H1 (cell line): ENCODE data around the gene PTPN7. TPM values are rescaled to one million over a fixed set of nuclear protein-coding genes. Genes with fewer than 3 reads are reported as not detected.
A peak's percentile ranks its signal among the peaks of the same experiment; 100 is the strongest.

ENCODE experiments used
- CTCF ChIA-PET: fragments of 300-600 bp; sonication (Branson Sonifier 250); formaldehyde crosslinking; loops from one replicate; lab custom pipeline; 2021; ENCODE audit not compliant: partially characterized antibody; lab: Charles Lee
- POLR2A ChIA-PET: fragments of 300-600 bp; sonication (Branson Sonifier 250); formaldehyde crosslinking; loops from one replicate; lab custom pipeline; 2021; ENCODE audit warnings: inconsistent platforms; ENCODE audit not compliant: partially characterized antibody; lab: Charles Lee
- DNase-seq, 2 experiments: peaks; one replicate each; pipeline versions ENCODE4 v3.0.0 to v3.0.0-alpha.2; 2010 to 2022; ENCODE audit warnings: low spot score in 2 of 2, low read depth in 1 of 2, mixed read lengths in 1 of 2
- FAIRE-seq: peaks from 2 replicates; lab custom pipeline; 2011; peaks lifted over from hg19 to GRCh38; lab: Jason Lieb, UNC
- H2AFZ ChIP-seq: 2 replicates; pipeline ENCODE4 v1.8.1; 2012; ENCODE audit warnings: low read length, inconsistent platforms
- H2AK5ac ChIP-seq: 2 replicates; pipeline ENCODE4 v1.6.1; 2013; ENCODE audit warnings: low read depth, low read length
- H2BK120ac ChIP-seq: replicated peaks from 2 replicates; pipeline ENCODE3; 2013; ENCODE audit warnings: low read depth, low read length, inconsistent platforms
- H2BK12ac ChIP-seq: 2 replicates; pipeline ENCODE4 v1.6.1; 2013; ENCODE audit warnings: low read depth, low read length
- H2BK15ac ChIP-seq: 2 replicates; pipeline ENCODE4 v1.6.1; 2013; ENCODE audit warnings: low read length
- H2BK20ac ChIP-seq: 2 replicates; pipeline ENCODE4 v1.6.1; 2013; ENCODE audit warnings: low read length
- H2BK5ac ChIP-seq: 2 replicates; pipeline ENCODE4 v1.6.1; 2013; ENCODE audit warnings: low read depth, low read length
- H3K14ac ChIP-seq: 2 replicates; pipeline ENCODE4 v1.6.1; 2013; ENCODE audit warnings: inconsistent platforms; ENCODE audit not compliant: insufficient read length
- H3K18ac ChIP-seq: 2 replicates; pipeline ENCODE4 v1.6.1; 2013; ENCODE audit warnings: low read length; ENCODE audit errors: extremely low read depth
- H3K23ac ChIP-seq: 2 replicates; pipeline ENCODE4 v1.6.1; 2013; ENCODE audit warnings: inconsistent platforms; ENCODE audit not compliant: insufficient read length
- H3K23me2 ChIP-seq: 2 replicates; pipeline ENCODE4 v1.6.1; 2013; ENCODE audit warnings: low read depth, low read length
- H3K27ac ChIP-seq: 2 replicates; pipeline ENCODE4 v1.6.1; 2011; ENCODE audit warnings: low read depth, low read length, inconsistent platforms
- H3K27me3 ChIP-seq, 4 experiments: replicated peaks in 1 of 4; 1 replicate in 1 of 4; 2 replicates in 3 of 4; pipeline versions ENCODE4 v1.6.1 to v1.8.1; 2011 to 2013; ENCODE audit warnings: low read length in 3 of 4, mild to moderate bottlenecking in 3 of 4, inconsistent platforms in 2 of 4, mixed read lengths in 2 of 4, moderate library complexity in 1 of 4; ENCODE audit not compliant: control insufficient read depth in 3 of 4, insufficient read depth in 3 of 4; ENCODE audit errors: extremely low read depth in 1 of 4
- H3K36me3 ChIP-seq, 4 experiments: 2 replicates each; pipeline versions ENCODE4 v1.6.1 to v1.8.1; 2011 to 2013; ENCODE audit warnings: mild to moderate bottlenecking in 4 of 4, low read length in 3 of 4, moderate library complexity in 2 of 4, control low read depth in 1 of 4, inconsistent platforms in 1 of 4; ENCODE audit not compliant: insufficient read depth in 4 of 4, control insufficient read depth in 2 of 4
- H3K4ac ChIP-seq: replicated peaks from 2 replicates; pipeline ENCODE3; 2013; ENCODE audit warnings: low read length, low read depth, mixed read lengths, inconsistent platforms; ENCODE audit not compliant: insufficient read length
- H3K4me1 ChIP-seq, 4 experiments: replicated peaks in 1 of 4; 1 replicate in 1 of 4; 2 replicates in 3 of 4; pipeline versions ENCODE4 v1.6.1 to v1.8.1; 2011 to 2013; ENCODE audit warnings: low read length in 3 of 4, inconsistent platforms in 2 of 4, mixed read lengths in 1 of 4; ENCODE audit not compliant: insufficient read depth in 4 of 4, control insufficient read depth in 3 of 4
- H3K4me2 ChIP-seq, 2 experiments: 2 replicates each; pipeline versions ENCODE4 v1.6.1 to v1.8.1; 2011 to 2013; ENCODE audit warnings: low read depth in 2 of 2, low read length in 2 of 2, control low read depth in 1 of 2, inconsistent platforms in 1 of 2, mild to moderate bottlenecking in 1 of 2; ENCODE audit not compliant: insufficient read depth in 1 of 2
- H3K4me3 ChIP-seq, 4 experiments: fragments of 200-600, 300-600 bp in 1 of 4; sonication (generic), shearing (Covaris generic), sonication (Bioruptor Twin) in 1 of 4; 2 replicates each; pipeline versions ENCODE4 v1.5.1 to v1.8.1; 2011 to 2016; ENCODE audit warnings: low read length in 4 of 4, low read depth in 3 of 4, control low read depth in 2 of 4, inconsistent platforms in 2 of 4, mild to moderate bottlenecking in 2 of 4, mixed read lengths in 1 of 4, moderate library complexity in 1 of 4; ENCODE audit not compliant: insufficient read depth in 2 of 4; ENCODE audit errors: extremely low read depth in 1 of 4
- H3K56ac ChIP-seq: replicated peaks from 2 replicates; pipeline ENCODE3; 2013; ENCODE audit warnings: low read depth, mild to moderate bottlenecking, mixed read lengths, low read length, inconsistent platforms; ENCODE audit not compliant: insufficient read length
- H3K79me1 ChIP-seq: 2 replicates; pipeline ENCODE4 v1.6.1; 2013; ENCODE audit warnings: low read depth, low read length, control low read depth
- H3K79me2 ChIP-seq, 2 experiments: 2 replicates each; pipeline versions ENCODE4 v1.6.1 to v1.8.1; 2012 to 2013; ENCODE audit warnings: low read length in 2 of 2, mild to moderate bottlenecking in 2 of 2, inconsistent platforms in 1 of 2; ENCODE audit not compliant: insufficient read depth in 2 of 2, control insufficient read depth in 1 of 2
- H3K9ac ChIP-seq, 4 experiments: replicated peaks in 1 of 4; 1 replicate in 1 of 4; 2 replicates in 3 of 4; pipeline versions ENCODE4 v1.6.1 to v1.8.1; 2011 to 2013; ENCODE audit warnings: low read depth in 3 of 4, low read length in 3 of 4, control low read depth in 2 of 4, mild to moderate bottlenecking in 2 of 4, moderate library complexity in 2 of 4, inconsistent platforms in 1 of 4; ENCODE audit errors: extremely low read depth in 1 of 4
- H3K9me3 ChIP-seq, 2 experiments: 2 replicates each; pipeline versions ENCODE4 v1.6.1 to v1.8.1; 2012 to 2013; ENCODE audit warnings: mild to moderate bottlenecking in 2 of 2, moderate library complexity in 2 of 2, control low read depth in 1 of 2, inconsistent platforms in 1 of 2, low read depth in 1 of 2, low read length in 1 of 2, mixed read lengths in 1 of 2; ENCODE audit not compliant: insufficient read depth in 2 of 2
- H4K20me1 ChIP-seq, 2 experiments: replicated peaks in 1 of 2; 2 replicates each; pipeline versions ENCODE3 to v1.8.1; 2011 to 2013; ENCODE audit warnings: inconsistent platforms in 2 of 2, low read length in 2 of 2, mild to moderate bottlenecking in 1 of 2; ENCODE audit not compliant: insufficient read depth in 2 of 2, control insufficient read depth in 1 of 2
- H4K5ac ChIP-seq: 2 replicates; pipeline ENCODE4 v1.6.1; 2013; ENCODE audit warnings: low read length, low read depth, mixed read lengths, inconsistent platforms; ENCODE audit not compliant: insufficient read length
- H4K8ac ChIP-seq: 2 replicates; pipeline ENCODE4 v1.8.0; 2013; ENCODE audit warnings: mild to moderate bottlenecking, moderate library complexity, low read length, inconsistent platforms; ENCODE audit not compliant: insufficient read depth; ENCODE audit errors: extremely low read depth
- H4K91ac ChIP-seq: replicated peaks from 2 replicates; pipeline ENCODE3; 2013; ENCODE audit warnings: low read length, mixed read lengths, inconsistent platforms; ENCODE audit not compliant: insufficient read length
- GTF2F1 ChIP-seq: IDR thresholded peaks from 2 replicates; pipeline ENCODE4 v1.6.1; 2012; ENCODE audit warnings: low read depth, low read length, improper control_type of control experiment, borderline replicate concordance
- TEAD4 ChIP-seq: IDR thresholded peaks from 2 replicates; pipeline ENCODE4 v1.6.1; 2012; ENCODE audit warnings: low read depth, low read length, inconsistent platforms, mixed read lengths
- WGBS, 2 experiments: shearing (Covaris generic) in 1 of 2; methylation state at CpG; one replicate each; pipeline versions ENCODE4 v1.1.6 to v1.1.7; 2013 to 2015; ENCODE audit warnings: low lambda C conversion rate in 2 of 2, mixed read lengths in 2 of 2, inconsistent platforms in 1 of 2, low coverage in 1 of 2, missing lambda C conversion rate in 1 of 2; ENCODE audit not compliant: insufficient replicate concordance in 2 of 2, insufficient coverage in 1 of 2, insufficient read length in 1 of 2; ENCODE audit errors: extremely low coverage in 1 of 2, missing lambda C conversion rate in 1 of 2; 5-methylcytosine and 5-hydroxymethylcytosine counted together
- polyA plus RNA-seq, 7 experiments: library from polyadenylated mRNA; depleted of rRNA in 3 of 7; stranded (reverse) in 5 of 7; unstranded in 2 of 7; fragments of >200 nt in 5 of 7; fragments of 200-250 nt in 2 of 7; gene quantifications; 1 replicate in 5 of 7; 2 replicates in 1 of 7; 4 replicates in 1 of 7; pipeline versions ENCODE4 v1.2.1 to v1.2.3, GENCODE V29; 2011 to 2013; ENCODE audit warnings: missing spikeins in 2 of 7, mixed read lengths in 2 of 7
- total RNA-seq: library from RNA; stranded (reverse); fragmentation: NEBNext Ultra II Directional; extraction: Animal tissue kit (Norgen Biotek cat#: 25700); gene quantifications from 2 replicates; pipeline ENCODE4 v1.2.1, GENCODE V29; 2021

The PTPN7 gene
- total and polyA plus RNA-seq, 2 of the 8 experiments (the other 6 are each of a cell fraction or from before 2014, with no cell fraction given), result 0.20 TPM; not detected in 1

- CTCF ChIA-PET, result interaction anchor here (1.0 to 29.2 kb wide), 5 partner anchors 10 to 236 kb away, joined by 3 to 1014 read pairs (median 21); partner anchors contain the start of genes ELF3 and GPR37L1
- no peak overlapping the region for H2BK15ac ChIP-seq
- no peak overlapping the region for H3K14ac ChIP-seq
- no peak overlapping the region for H3K9ac ChIP-seq
- H3K4me3 ChIP-seq, result no peak overlapping the region
- H3K36me3 ChIP-seq, result peaks cover 3 to 26% (median 10%) of the 10 kb centered on the region in 4 experiments; a peak in 5 of 8 replicates
- peaks cover 0 to 6% of the 10 kb centered on the region in 2 experiments for H4K20me1 ChIP-seq
- H3K18ac ChIP-seq, result no peak overlapping the region
- H3K56ac ChIP-seq, result no peak overlapping the region
- no peak for DNase-seq
- no peaks in the 10 kb centered on the region; a peak in 1 of 7 replicates for H3K27me3 ChIP-seq
- H2BK12ac ChIP-seq, result no peak overlapping the region; the same call in 1 of the 2 replicates
- H4K5ac ChIP-seq, result no peak overlapping the region
- POLR2A ChIA-PET, result interaction anchor here (0.6 to 2.4 kb wide), 8 partner anchors 9 to 225 kb away, joined by 3 to 14 read pairs (median 4); partner anchors contain the start of genes ELF3 and GPR37L1
- no peak overlapping the region for H3K23ac ChIP-seq
- no peak for FAIRE-seq
- H4K91ac ChIP-seq, result no peak overlapping the region
- H3K4me1 ChIP-seq, result peaks cover 0 to 9% (median 4%) of the 10 kb centered on the region in 4 experiments; a peak in 3 of 7 replicates
- H2BK20ac ChIP-seq, result no peak overlapping the region
- H3K27ac ChIP-seq, result no peak overlapping the region
- no peaks in the 10 kb centered on the region for H3K79me1 ChIP-seq
- TF ChIP-seq TEAD4 (peak; percentile 64), GTF2F1 (no peak)
- H3K4me2 ChIP-seq, result no peak overlapping the region
- no peak overlapping the region for H3K4ac ChIP-seq
- H3K9me3 ChIP-seq, result no peaks in the 10 kb centered on the region
- H3K23me2 ChIP-seq, result no peaks in the 10 kb centered on the region
- no peak overlapping the region for H2BK120ac ChIP-seq
- no peak overlapping the region for H4K8ac ChIP-seq
- H3K79me2 ChIP-seq, result no peaks in the 10 kb centered on the region
- 79% methylated on average over 12 of the region's 12 CpGs; no CpG with 5 or more reads in 1 of the 2 experiments for WGBS, 2 experiments
- no peak overlapping the region for H2AK5ac ChIP-seq
- H2BK5ac ChIP-seq, result peak overlapping the region; percentile 40; the same call in 1 of the 2 replicates
- no peak overlapping the region for H2AFZ ChIP-seq
Observed at GRCh38 chr1:202131956-202132821, 28.2 kb downstream of the PTPN7 start.
